Skeletal muscle satellite cell (primary cell): ENCODE measurements around the gene DAP3.
"Not testable (repeated sequence)": the region's sequence is repeated elsewhere in the genome, so short reads cannot be mapped to it uniquely, and the experiment has no call there.

Source experiments
- H3K27me3 ChIP-seq: 2 replicates; pipeline ENCODE4 v1.7.0; 2013; ENCODE audit warnings: low read length; ENCODE audit not compliant: control insufficient read depth, insufficient read depth
- H3K36me3 ChIP-seq: 2 replicates; pipeline ENCODE4 v1.7.0; 2013; ENCODE audit warnings: mild to moderate bottlenecking, control low read depth, low read length; ENCODE audit not compliant: insufficient read depth
- H3K4me1 ChIP-seq: 2 replicates; pipeline ENCODE4 v1.7.0; 2013; ENCODE audit warnings: low read length; ENCODE audit not compliant: control insufficient read depth, insufficient read depth
- H3K4me2 ChIP-seq: 2 replicates; pipeline ENCODE4 v1.7.0; 2013; ENCODE audit warnings: mild to moderate bottlenecking, low read length
- H3K4me3 ChIP-seq: 2 replicates; pipeline ENCODE4 v1.7.0; 2013; ENCODE audit warnings: low read length
- H3K9ac ChIP-seq: 2 replicates; pipeline ENCODE4 v1.7.0; 2013; ENCODE audit warnings: mild to moderate bottlenecking, low read depth, low read length, moderate library complexity
- H3K9me3 ChIP-seq: replicated peaks from 2 replicates; pipeline ENCODE4 v1.7.0; 2013; ENCODE audit warnings: mild to moderate bottlenecking, control low read depth, low read length

DAP3 gene

GRCh38 chr1:155760751-155761475 lies 72.0 kb downstream of the DAP3 start:
- H3K9me3 ChIP-seq = no peaks in the 10 kb centered on the region
- peaks cover 11% of the 10 kb centered on the region for H3K4me1 ChIP-seq
- peaks cover 61% of the 10 kb centered on the region for H3K36me3 ChIP-seq
- no peak overlapping the region for H3K4me3 ChIP-seq
- H3K27me3 ChIP-seq = no peaks in the 10 kb centered on the region
- H3K9ac ChIP-seq = no peak overlapping the region
- no peak overlapping the region for H3K4me2 ChIP-seq

- Histone ChIP-seq H3K36me3 (peaks cover 59% of the 10 kb centered on the region), H3K9ac (no peak overlapping the region), H3K4me2 (no peak overlapping the region), H3K27me3 (no peaks in the 10 kb centered on the region), H3K9me3 (no peaks in the 10 kb centered on the region), H3K4me3 (no peak overlapping the region), H3K4me1 (peaks cover 11% of the 10 kb centered on the region)
Observed at GRCh38 chr1:155761736-155762405, 73.0 kb downstream of the DAP3 start.

- H3K4me1 ChIP-seq = peaks cover 11% of the 10 kb centered on the region
- H3K4me2 ChIP-seq = peak overlapping the region; percentile 59
- H3K4me3 ChIP-seq, H3K9me3 ChIP-seq, H3K27me3 ChIP-seq, H3K9ac ChIP-seq: not testable (repeated sequence)
- H3K36me3 ChIP-seq = peaks cover 59% of the 10 kb centered on the region
Observed at GRCh38 chr1:155763090-155763815, 74.4 kb downstream of the DAP3 start.

- not testable (repeated sequence) for H3K27me3 ChIP-seq, H3K4me2 ChIP-seq, H3K9me3 ChIP-seq, H3K9ac ChIP-seq, H3K4me3 ChIP-seq
- Histone ChIP-seq H3K4me1 (peaks cover 11% of the 10 kb centered on the region), H3K36me3 (peaks cover 59% of the 10 kb centered on the region)
Observed at GRCh38 chr1:155763989-155764388, 75.1 kb downstream of the DAP3 start.

GRCh38 chr1:155767399-155767989 lies 78.6 kb downstream of the DAP3 start:
- not testable (repeated sequence) for H3K4me2 ChIP-seq, H3K4me3 ChIP-seq
- H3K36me3 ChIP-seq = peaks cover 67% of the 10 kb centered on the region

GRCh38 chr1:155769257-155769656 lies 80.4 kb downstream of the DAP3 start:
- Histone ChIP-seq H3K4me3 (no peak overlapping the region), H3K9ac (no peak overlapping the region), H3K4me1 (no peaks in the 10 kb centered on the region), H3K27me3 (no peaks in the 10 kb centered on the region), H3K36me3 (peaks cover 76% of the 10 kb centered on the region), H3K4me2 (no peak overlapping the region), H3K9me3 (no peaks in the 10 kb centered on the region)

More at GRCh38 chr1:155767399-155767989, 78.6 kb downstream of the DAP3 start:
- H3K27me3 ChIP-seq, H3K9me3 ChIP-seq, H3K9ac ChIP-seq: not testable (repeated sequence)
- H3K4me1 ChIP-seq = peaks cover 11% of the 10 kb centered on the region

- no peak overlapping the region for H3K4me2 ChIP-seq
- H3K4me3 ChIP-seq = no peak overlapping the region
- peaks cover 78% of the 10 kb centered on the region for H3K36me3 ChIP-seq
- H3K9me3 ChIP-seq = no peaks in the 10 kb centered on the region
- H3K4me1 ChIP-seq = no peaks in the 10 kb centered on the region
- H3K27me3 ChIP-seq = no peaks in the 10 kb centered on the region
- no peak overlapping the region for H3K9ac ChIP-seq
Observed at GRCh38 chr1:155773221-155773620, 84.3 kb downstream of the DAP3 start.

GRCh38 chr1:155776414-155776813 lies 87.5 kb downstream of the DAP3 start:
- H3K9ac ChIP-seq = no peak overlapping the region
- no peaks in the 10 kb centered on the region for H3K4me1 ChIP-seq
- no peak overlapping the region for H3K4me2 ChIP-seq
- no peaks in the 10 kb centered on the region for H3K27me3 ChIP-seq
- no peak overlapping the region for H3K4me3 ChIP-seq
- peaks cover 51% of the 10 kb centered on the region for H3K36me3 ChIP-seq
- no peaks in the 10 kb centered on the region for H3K9me3 ChIP-seq

- peaks cover 45% of the 10 kb centered on the region for H3K36me3 ChIP-seq
- H3K9me3 ChIP-seq = no peaks in the 10 kb centered on the region
- H3K4me2 ChIP-seq = no peak overlapping the region
- H3K27me3 ChIP-seq = no peaks in the 10 kb centered on the region
- H3K4me3 ChIP-seq = no peak overlapping the region
- no peak overlapping the region for H3K9ac ChIP-seq
- no peaks in the 10 kb centered on the region for H3K4me1 ChIP-seq
Observed at GRCh38 chr1:155777582-155777981, 88.7 kb downstream of the DAP3 start.
